LNCaP clone FGC (cell line): ENCODE results near the gene KCTD11.

ENCODE experiments used
- DNase-seq: peaks from one replicate; pipeline ENCODE4 v3.0.0-alpha.2; 2011; ENCODE audit warnings: low read depth
- H3K4me3 ChIP-seq: 2 replicates; pipeline ENCODE4 v1.5.1; 2011; ENCODE audit warnings: mild to moderate bottlenecking, low read depth, low read length, control low read depth
- CTCF ChIP-seq: IDR thresholded peaks from 2 replicates; pipeline ENCODE4 v1.5.1; 2012; ENCODE audit warnings: mild to moderate bottlenecking; ENCODE audit not compliant: control insufficient read depth, insufficient read depth; ENCODE audit errors: extremely low read depth

Gene KCTD11

GRCh38 chr17:7324438-7324779 is 27.6 kb upstream of the KCTD11 start:
- DNase-seq = no peak
- no peak for TF ChIP-seq CTCF
- H3K4me3 ChIP-seq = no peak overlapping the region

- H3K4me3 ChIP-seq = no peak overlapping the region
- DNase-seq = no peak
- no peak for TF ChIP-seq CTCF
These were observed 26.9 kb upstream of the KCTD11 start for GRCh38 chr17:7325031-7325528.

- TF ChIP-seq CTCF = no peak
- H3K4me3 ChIP-seq = no peak overlapping the region
- no peak for DNase-seq
These were observed 25.8 kb upstream of the KCTD11 start for GRCh38 chr17:7326186-7326585.

- no peak overlapping the region for H3K4me3 ChIP-seq
- DNase-seq = no peak
- TF ChIP-seq CTCF = no peak
These were observed 24.9 kb upstream of the KCTD11 start for GRCh38 chr17:7327056-7327455.

- no peak for DNase-seq
- peak overlapping the region; percentile 82; the same call in 1 of the 2 replicates for H3K4me3 ChIP-seq
- no peak for TF ChIP-seq CTCF
These were observed 24.5 kb upstream of the KCTD11 start for GRCh38 chr17:7327501-7327900.

GRCh38 chr17:7328009-7328408 is 24.0 kb upstream of the KCTD11 start:
- DNase-seq = no peak
- TF ChIP-seq CTCF = no peak
- peak overlapping the region; percentile 82 for H3K4me3 ChIP-seq

- TF ChIP-seq CTCF = no peak
- DNase-seq = no peak
- peak within 1 kb of the TSS; percentile 82 for H3K4me3 ChIP-seq
These were observed 23.1 kb upstream of the KCTD11 start, which contains the start of gene NEURL4 for GRCh38 chr17:7328840-7329373. Gene NEURL4 (minus strand): TSS chr17:7329335. CDS start chr17:7329312, 23 bp downstream.
